ENCODE measurements around the gene PI4KA. TPM values are rescaled to one million over a fixed set of nuclear protein-coding genes. Genes with fewer than 3 reads are reported as not detected.
A peak's percentile ranks its signal among the peaks of the same experiment; 100 is the strongest.

The PI4KA gene
- total RNA-seq, 4 donors from 2014 or later = 85.0 to 127 (median 101) TPM

DNA sequence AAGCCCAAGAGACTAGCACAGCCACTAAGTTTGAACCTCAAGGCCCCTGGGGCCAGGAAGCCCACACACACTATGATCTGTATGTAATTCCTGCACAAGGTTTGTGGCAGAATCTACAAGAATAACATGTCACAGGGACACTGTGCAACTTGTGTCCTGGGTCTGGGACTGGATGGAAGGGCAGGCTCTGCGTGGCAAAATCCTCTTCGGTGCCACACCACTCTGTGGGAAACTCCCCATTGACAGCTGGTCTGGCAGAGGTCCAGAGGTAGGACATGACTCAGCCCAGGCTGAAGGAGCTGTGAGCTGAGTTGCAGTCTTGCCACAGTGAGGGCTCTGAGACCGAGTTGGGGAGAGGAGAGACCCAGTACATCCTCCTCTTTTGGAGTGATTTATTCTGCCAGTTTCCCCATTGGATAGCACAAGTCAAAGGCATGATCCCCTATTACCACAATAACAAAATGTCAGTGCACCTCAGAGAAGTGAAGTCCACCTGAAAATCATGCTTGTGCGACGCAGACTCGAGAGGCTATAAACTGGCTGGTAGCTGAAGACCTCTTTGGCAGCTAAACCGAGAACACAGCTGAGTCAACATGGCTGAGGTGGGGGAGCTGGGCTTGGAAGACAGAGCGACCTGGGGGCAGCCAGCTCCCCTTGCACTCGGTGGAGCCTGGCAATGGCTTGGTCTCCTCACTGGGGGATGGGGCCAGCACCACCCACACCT, 108.0 kb downstream of the PI4KA start:
- DNase-seq = peak; percentile 49 to 70
- H3K9me3 ChIP-seq = no peaks in the 10 kb centered on the region
- peak overlapping the region in 1 of 3 donors; percentile 90 for H3K27ac ChIP-seq
- no peak overlapping the region for H3K4me3 ChIP-seq (replicated peaks in 1 of 3)
- intact Hi-C loops (cut with DNase I) = no loop called here
- H3K4me1 ChIP-seq = peaks cover 0 to 18% of the 10 kb centered on the region in 2 donors
- 47 to 64% methylated on average over 4 to 9 of the region's 9 CpGs for WGBS, 2 donors
- no peaks in the 10 kb centered on the region for H3K27me3 ChIP-seq
- peaks cover 27 to 37% of the 10 kb centered on the region in 2 donors for H3K36me3 ChIP-seq
- TF ChIP-seq, protein P1, sequence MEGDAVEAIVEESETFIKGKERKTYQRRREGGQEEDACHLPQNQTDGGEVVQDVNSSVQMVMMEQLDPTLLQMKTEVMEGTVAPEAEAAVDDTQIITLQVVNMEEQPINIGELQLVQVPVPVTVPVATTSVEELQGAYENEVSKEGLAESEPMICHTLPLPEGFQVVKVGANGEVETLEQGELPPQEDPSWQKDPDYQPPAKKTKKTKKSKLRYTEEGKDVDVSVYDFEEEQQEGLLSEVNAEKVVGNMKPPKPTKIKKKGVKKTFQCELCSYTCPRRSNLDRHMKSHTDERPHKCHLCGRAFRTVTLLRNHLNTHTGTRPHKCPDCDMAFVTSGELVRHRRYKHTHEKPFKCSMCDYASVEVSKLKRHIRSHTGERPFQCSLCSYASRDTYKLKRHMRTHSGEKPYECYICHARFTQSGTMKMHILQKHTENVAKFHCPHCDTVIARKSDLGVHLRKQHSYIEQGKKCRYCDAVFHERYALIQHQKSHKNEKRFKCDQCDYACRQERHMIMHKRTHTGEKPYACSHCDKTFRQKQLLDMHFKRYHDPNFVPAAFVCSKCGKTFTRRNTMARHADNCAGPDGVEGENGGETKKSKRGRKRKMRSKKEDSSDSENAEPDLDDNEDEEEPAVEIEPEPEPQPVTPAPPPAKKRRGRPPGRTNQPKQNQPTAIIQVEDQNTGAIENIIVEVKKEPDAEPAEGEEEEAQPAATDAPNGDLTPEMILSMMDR (IDR thresholded peaks at IDR 0.05) = no peak
- TF ChIP-seq POLR2A (IDR thresholded peaks at IDR 0.05) = no peak

DNA sequence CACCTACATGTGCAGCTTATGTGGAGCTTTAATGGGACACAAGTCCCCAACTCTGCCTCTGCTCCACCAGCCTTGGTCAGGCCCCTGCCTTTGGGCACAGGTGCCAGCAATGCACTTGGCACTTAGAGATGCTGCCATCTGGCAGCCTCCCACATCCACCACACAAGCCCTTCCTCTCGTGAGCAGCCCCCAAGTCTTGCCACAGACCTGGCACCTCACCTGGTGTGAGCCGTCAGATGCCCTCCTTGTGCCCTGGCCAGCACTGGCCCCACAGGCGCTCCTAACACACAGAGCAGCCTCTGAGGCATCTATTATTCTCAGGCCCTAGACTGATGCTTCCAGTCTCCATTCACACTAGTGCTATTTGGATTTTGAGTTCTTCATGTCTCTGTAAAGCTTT, 109.2 kb downstream of the PI4KA start:
- no peak for TF ChIP-seq POLR2A (IDR thresholded peaks at IDR 0.05)
- TF ChIP-seq, protein P1 (IDR thresholded peaks at IDR 0.05) = no peak
- peak in 1 of 2 donors; percentile 64 for DNase-seq
- WGBS, 2 donors = 55 to 78% methylated on average over 3 of the region's 3 CpGs
- H3K4me3 ChIP-seq (replicated peaks in 1 of 3) = no peak overlapping the region
- peaks cover 31 to 37% of the 10 kb centered on the region in 2 donors for H3K36me3 ChIP-seq
- no peaks in the 10 kb centered on the region for H3K9me3 ChIP-seq
- peaks cover 0 to 18% of the 10 kb centered on the region in 2 donors for H3K4me1 ChIP-seq
- peak overlapping the region in 1 of 3 donors; percentile 90 for H3K27ac ChIP-seq
- no peaks in the 10 kb centered on the region for H3K27me3 ChIP-seq
- intact Hi-C loops (cut with DNase I) = no loop called here

DNA sequence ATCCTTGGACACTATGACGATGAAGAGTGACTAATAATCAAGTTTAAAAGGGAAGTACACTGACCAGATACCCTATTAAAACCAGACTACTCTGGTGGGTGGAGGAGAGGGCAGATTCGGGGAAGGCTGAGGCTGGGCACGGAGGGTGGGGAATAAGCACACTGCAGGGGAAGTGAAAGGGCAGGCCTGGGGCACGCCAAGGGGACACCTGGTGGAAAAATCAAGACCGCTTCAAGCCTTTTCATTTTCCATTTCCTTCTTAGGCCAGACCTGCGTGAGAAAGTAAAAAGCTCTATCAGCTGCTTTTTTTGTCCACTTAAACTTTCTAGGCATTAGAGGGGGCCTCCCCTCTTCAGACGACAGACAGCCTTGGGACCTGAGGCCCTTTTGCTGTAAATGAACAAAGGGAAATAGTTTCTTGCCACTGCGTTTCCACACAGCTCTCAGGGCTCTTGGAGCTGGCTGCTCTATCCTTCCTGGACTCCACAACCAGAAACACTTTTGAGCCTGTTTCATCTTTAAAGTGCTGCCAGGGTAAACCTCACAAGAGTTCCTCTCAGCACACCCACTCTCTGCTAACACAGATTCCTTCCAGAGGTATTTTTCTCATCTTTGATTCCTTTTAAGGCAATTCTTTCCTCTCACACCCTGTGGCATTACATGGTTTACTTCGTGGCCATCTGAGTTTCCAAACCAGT, 109.7 kb downstream of the PI4KA start:
- peak overlapping the region in 1 of 3 donors; percentile 90 for H3K27ac ChIP-seq
- H3K9me3 ChIP-seq = no peaks in the 10 kb centered on the region
- peaks cover 0 to 18% of the 10 kb centered on the region in 2 donors for H3K4me1 ChIP-seq
- peak in 1 of 2 donors; percentile 66 for DNase-seq
- TF ChIP-seq, protein P1 (IDR thresholded peaks at IDR 0.05) = no peak
- TF ChIP-seq POLR2A (IDR thresholded peaks at IDR 0.05) = peak in 1 of 2 donors; percentile 12
- intact Hi-C loops (cut with DNase I) = no loop called here
- H3K27me3 ChIP-seq = no peaks in the 10 kb centered on the region
- H3K4me3 ChIP-seq (replicated peaks in 1 of 3) = no peak overlapping the region
- 47 to 69% methylated on average over 9 of the region's 9 CpGs for WGBS, 2 donors
- H3K36me3 ChIP-seq = peaks cover 35 to 37% of the 10 kb centered on the region in 2 donors

DNA sequence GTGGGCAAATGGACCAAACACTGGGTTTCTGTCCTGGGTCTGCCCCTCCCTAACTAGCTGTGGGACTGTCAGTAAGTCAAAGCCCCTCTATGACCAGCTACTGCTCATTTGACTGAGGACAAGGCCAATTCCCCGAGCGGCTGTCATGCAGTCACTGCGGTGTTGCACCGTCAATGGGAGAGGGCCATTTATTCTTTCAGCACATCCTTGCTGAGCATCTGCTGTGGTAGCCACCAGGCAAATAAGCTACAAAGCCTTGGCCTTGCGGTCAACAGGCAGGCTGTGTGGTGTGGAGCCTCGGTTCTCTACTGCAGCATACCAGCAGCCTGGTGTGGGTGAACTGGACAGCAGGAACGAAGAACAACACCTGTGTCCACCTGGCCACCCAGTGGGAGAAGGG, 110.5 kb downstream of the PI4KA start:
- Histone ChIP-seq H3K9me3 (no peaks in the 10 kb centered on the region), H3K4me1 (peaks cover 0 to 18% of the 10 kb centered on the region in 2 donors), H3K27me3 (no peaks in the 10 kb centered on the region), H3K27ac (peak overlapping the region in 1 of 3 donors; percentile 90), H3K36me3 (peaks cover 36 to 37% of the 10 kb centered on the region in 2 donors), H3K4me3 (replicated peaks in 1 of 3) (no peak overlapping the region)
- no peak for DNase-seq
- intact Hi-C loops (cut with DNase I) = no loop called here
- TF ChIP-seq, protein P1 (IDR thresholded peaks at IDR 0.05) = no peak
- TF ChIP-seq POLR2A (IDR thresholded peaks at IDR 0.05) = no peak
- 88 to 98% methylated on average over 7 of the region's 7 CpGs for WGBS, 2 donors

DNA sequence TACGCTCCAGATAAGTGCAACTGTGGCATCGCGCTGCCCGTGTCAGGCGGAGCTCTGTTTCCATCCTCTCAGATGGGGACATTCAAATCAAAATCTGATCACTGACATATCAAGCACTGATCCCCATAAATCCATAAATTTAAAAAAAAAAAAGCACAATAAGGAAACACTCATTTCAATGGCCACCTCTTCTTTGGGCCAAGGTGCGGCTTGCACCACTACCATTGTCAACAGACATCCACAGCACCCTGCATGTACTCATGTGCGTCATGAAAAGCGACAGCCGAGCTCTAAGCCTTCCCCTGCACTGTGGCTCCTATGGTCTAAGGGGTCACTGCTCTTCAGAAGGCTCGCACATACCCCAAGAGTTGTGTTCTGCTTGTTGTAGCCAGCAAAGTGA, 111.4 kb downstream of the PI4KA start:
- no peak for DNase-seq
- Histone ChIP-seq H3K9me3 (no peaks in the 10 kb centered on the region), H3K27me3 (no peaks in the 10 kb centered on the region), H3K4me3 (replicated peaks in 1 of 3) (no peak overlapping the region), H3K36me3 (peaks cover 32 to 37% of the 10 kb centered on the region in 2 donors), H3K27ac (no peak overlapping the region), H3K4me1 (peaks cover 0 to 18% of the 10 kb centered on the region in 2 donors)
- TF ChIP-seq, protein P1 (IDR thresholded peaks at IDR 0.05) = no peak
- no peak for TF ChIP-seq POLR2A (IDR thresholded peaks at IDR 0.05)
- WGBS, 2 donors = 95 to 96% methylated on average over 10 of the region's 10 CpGs
- intact Hi-C loops (cut with DNase I) = no loop called here
